ENCODE measurements around the gene AFMID.
"Not testable (repeated sequence)": the region's sequence is repeated elsewhere in the genome, so short reads cannot be mapped to it uniquely, and the experiment has no call there.

The AFMID gene

DNA sequence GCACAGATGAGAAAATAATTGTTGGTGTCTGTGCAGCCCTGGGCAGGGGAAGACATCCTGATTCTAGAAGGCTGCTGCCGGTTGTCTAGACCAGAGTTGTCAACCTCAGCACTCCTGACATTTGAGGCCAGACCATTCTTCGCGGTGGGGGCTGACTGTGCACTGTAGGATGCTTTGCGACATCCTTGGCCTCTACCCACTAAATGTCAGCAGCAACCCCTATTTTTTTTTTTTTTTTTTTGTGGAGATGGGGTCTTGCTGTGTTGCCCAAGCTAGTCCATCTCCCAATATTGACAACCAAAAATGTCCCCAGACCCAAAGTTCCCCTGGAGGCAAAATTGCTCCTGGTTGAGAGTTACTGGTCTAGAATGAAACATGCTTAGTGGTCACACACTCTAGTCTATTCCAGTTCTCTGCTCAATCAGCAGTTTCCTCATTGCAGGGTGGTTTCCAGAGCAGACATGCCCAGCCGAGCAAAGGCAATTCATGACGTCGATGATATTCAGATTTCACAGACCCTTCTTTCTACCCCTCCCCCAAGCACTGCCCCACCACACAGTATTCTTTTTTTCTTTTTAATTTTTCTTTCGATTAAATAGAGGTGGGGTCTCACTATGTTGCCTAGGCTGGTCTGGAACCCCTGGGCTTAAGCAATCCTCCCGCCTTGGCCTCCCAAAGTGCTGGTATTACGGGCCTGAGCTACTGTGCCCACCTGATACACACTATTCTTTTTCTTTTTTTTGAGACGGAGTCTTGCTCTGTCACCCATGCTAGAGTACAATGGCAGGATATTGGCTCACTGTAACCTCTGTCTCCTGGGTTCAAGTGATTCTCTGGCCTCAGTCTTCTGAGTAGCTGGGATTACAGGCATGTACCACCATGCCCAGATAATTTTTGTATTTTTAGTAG is 32.0 kb upstream of the AFMID start:
- no peak for DNase-seq

DNA sequence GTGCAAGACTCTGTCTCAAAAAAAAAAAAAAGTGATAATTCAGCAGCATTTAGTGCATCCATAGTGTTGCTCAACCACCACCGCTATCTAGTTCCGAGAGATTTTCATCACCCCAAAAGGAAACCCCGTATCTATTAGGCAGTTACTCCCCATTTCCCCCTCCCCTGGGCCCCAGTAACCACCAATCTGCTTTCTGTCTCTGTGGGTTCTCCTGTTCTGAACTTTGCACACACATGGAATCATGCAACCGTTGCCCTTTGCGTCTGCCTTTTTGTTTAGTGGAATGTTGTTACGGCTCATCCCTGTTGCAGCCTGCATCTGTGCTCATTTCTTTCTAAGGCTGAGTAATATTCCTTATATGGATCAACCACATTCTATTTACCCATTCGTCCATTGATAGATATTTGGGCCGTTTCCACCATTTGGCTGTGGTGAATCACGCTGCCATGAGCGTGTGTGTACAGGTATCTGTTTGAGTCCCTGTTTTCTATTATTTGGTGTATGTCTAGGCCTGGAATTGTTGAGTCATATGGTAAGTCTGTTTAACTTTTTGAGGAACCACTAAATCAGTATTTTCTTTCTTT is 27.5 kb upstream of the AFMID start:
- peak; percentile 83 for DNase-seq

DNA sequence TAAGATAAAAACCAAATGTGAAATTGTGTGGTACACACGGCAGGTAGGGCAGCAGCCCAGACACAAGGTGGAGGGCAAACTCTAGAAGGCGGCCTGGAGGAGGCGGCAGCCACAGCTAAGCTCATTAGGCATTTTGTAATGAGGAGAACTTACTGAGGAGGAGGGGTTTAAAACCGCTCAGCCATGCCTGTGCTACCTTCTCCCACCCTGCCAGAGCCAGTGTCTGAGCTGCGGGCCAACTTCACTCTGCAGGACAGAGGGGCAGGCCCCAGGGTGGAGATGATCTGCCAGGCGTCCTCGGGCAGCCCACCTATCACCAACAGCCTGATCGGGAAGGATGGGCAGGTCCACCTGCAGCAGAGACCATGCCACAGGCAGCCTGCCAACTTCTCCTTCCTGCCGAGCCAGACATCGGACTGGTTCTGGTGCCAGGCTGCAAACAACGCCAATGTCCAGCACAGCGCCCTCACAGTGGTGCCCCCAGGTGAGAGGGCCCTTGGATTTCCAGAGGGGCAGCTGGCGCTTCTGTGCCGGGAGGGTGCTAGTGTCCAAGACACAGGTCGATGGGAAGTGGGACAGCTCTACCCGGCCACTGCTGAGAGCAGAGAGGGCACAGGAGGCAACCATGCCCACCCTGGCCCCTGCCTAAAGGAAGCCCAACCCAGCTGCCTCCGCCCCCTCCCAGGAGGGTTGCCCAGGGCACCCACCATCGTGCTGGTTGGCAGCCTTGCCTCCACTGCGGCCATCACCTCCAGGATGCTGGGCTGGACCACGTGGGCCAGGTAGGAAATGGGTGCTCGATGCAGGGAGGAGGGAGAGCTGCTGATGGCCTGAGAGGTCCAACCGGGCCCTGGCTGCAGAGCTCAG is 23.0 kb upstream of the AFMID start:
- DNase-seq = no peak

- DNase-seq = no peak
These were observed 22.2 kb upstream of the AFMID start for GRCh38 chr17:78164748-78165607.

- DNase-seq = no peak
These were observed 20.7 kb upstream of the AFMID start for GRCh38 chr17:78166416-78166815.

- peak; percentile 50 for DNase-seq
These were observed 18.8 kb upstream of the AFMID start, which contains the start of gene SYNGR2 for GRCh38 chr17:78168242-78168902. Gene SYNGR2, plus strand, starts transcription at chr17:78168581. Its CDS starts 36 bp downstream, at chr17:78168617.

DNA sequence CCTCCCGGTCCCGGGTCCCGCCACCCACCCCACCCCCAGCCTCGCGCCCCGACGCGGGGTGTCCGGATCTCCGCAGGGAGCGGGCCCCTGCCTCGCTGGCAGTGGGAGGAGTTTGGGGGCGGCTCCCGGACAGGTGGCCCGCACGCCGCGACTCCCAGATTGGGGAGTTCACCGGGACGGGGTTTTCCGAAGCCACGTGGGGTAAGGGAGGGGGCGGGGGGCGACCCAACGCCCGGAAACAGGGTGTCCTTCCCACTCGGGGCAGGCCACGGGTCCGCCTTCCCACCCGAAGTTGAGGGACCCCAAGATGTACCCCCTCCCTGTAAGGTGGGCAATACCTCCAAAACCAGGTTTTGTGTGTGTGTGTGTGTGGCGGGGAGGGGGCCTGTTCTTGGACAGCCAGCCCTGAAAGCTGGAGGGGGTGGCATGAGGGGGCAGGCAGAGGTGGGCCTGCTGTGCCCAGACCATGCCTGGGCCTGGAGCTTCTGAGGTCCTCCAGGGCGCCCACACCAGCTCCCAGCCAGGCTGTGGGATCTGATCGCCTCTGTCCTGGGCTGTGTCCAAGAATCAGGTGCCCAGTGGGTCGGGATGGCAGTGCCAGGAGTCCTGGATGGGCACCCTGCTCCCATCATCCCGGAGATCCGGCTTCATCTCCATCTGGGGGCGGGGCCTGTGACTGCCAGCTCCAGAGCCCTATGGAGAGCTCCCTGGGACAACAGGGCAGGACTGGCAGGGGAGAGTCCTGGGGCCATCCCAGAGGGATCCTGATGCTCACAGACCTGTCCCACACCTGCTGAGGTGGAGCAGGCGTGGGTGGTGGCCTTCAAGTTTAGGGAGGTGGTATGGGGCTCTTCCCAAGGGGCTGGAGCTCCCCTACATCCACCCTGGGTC is 18.0 kb upstream of the AFMID start:
- DNase-seq = peak; percentile 30

GRCh38 chr17:78170692-78171590 is 16.2 kb upstream of the AFMID start:
- DNase-seq = no peak

GRCh38 chr17:78171591-78172248 is 15.4 kb upstream of the AFMID start:
- DNase-seq = not testable (repeated sequence)

- DNase-seq = peak; percentile 10
These were observed 14.7 kb upstream of the AFMID start for GRCh38 chr17:78172249-78173051.

DNA sequence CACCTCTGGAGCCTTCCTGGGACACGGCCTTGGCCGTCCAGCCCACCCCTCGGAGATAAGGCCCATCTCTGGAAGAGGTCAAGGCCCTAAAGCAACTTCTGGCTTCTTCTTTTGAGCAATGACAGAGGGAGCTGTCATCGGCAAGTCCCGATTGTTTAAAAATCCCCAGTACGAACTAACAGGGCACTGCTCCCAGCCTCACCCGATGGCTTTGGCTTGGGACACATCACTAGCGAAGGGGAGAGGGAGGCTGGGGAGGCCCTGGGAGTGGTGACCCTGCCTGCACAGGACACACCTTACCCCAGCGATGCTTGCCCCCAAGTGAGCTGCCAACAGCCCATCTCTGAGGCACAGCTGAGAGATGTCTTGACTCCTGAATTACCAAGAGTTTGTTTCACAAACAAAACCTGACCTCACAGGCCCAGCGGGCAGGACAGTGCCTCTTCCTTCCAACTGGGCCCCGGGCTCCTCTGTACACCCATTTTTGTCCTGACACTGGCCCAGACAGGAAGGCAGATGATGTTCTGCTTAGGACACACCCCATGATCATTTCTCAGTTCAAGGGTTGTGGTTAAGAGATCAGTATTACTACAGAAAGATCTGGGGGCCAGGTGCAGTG is 14.0 kb upstream of the AFMID start:
- no peak for DNase-seq

- no peak for DNase-seq
These were observed 12.8 kb upstream of the AFMID start for GRCh38 chr17:78174346-78174869.

DNA sequence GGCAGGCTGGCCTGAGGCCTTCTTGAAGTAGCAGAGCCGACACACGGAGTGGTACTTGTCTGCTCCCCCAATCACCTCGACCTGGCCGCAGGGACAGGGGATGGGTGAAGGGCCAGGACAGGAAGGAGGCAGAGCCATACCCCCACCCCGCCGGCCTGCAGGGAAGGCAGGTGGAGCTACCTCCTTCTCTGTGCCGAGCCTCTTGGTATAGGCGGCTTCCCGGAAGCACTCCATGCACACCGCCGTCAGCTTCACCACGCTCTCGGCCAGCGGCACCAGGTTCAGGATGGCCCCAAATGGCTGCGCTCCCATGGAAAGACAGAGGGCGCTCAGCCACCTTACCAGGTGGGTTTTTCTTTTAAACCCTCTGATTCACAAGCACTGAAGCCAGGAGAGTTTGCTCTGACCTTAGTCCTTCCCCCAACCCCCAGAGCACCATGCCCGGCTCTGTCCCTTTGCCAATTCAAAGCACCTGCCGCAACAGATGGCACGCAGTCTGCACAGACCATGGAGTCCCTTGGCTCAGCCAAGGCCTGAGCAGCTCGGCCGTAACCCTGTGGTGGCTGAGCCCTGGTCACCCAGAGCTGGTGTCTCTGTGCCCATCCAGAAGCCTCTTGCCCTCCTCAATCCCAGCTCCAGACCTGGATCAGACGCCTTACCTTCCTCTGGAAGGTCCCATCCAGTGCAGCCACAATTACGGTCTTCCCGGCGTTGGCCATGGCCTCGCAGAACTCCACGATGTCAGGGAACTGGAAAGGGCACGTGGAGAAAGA is 12.1 kb upstream of the AFMID start:
- no peak for DNase-seq

- no peak for DNase-seq
These were observed 11.6 kb upstream of the AFMID start for GRCh38 chr17:78175643-78175981.

- DNase-seq = peak; percentile 37
These were observed 10.6 kb upstream of the AFMID start for GRCh38 chr17:78176548-78177025.

DNA sequence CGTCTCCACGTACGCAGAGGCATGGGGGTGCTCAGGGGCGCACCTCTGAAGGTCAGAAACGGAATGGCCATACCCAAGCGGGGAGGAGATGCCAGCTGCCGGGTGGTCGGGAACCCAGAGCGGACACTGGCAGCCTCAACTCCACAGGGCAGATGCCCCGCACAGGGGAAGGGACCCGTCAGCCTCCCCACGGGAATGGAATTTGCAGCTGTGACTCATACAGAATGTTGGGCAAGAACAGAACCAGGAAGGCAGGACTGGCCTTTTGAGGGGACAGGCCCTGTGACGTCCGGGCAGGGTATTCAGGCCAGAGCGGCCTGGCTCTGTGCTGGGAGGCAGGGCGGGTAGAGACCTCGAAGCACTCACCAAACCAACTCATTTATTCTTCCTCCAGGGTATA is 7.8 kb upstream of the AFMID start:
- peak; percentile 35 for DNase-seq

DNA sequence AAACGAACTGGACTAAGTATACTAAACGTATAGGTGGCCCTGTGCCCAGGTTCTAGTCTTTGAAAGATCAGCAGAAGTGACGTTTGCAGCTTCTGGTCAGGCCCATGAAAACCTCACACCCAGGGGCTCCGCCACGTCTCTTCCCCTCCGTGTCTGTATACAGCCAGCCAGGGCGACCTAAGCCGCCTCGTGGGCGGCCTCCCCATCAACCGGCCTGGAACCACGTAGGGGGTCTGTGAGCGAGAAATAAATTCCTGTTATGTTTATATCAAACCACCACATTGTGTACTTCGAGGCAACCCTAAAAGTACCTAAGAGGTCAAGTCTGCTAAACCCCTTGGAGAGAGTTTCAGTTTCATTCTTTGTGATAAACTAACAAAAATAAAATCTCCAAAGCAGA is 7.1 kb upstream of the AFMID start:
- DNase-seq = no peak
